Astrocyte (in vitro differentiated cells and primary cell): ENCODE data around the gene ATXN1. TPM values are rescaled to one million over a fixed set of nuclear protein-coding genes. Genes with fewer than 3 reads are reported as not detected.

Experiments
- DNase-seq: peaks from one replicate; pipeline ENCODE4 v3.0.0-alpha.2; 2010; ENCODE audit warnings: low read depth
- FAIRE-seq: peaks from 2 replicates; lab custom pipeline; 2011; peaks lifted over from hg19 to GRCh38; lab: Jason Lieb, UNC
- H2AFZ ChIP-seq: 2 replicates; pipeline ENCODE4 v1.6.0; 2012; ENCODE audit warnings: low read depth, low read length, inconsistent platforms
- H3K27ac ChIP-seq: 2 replicates; pipeline ENCODE4 v1.5.1; 2011; ENCODE audit warnings: low read depth, low read length, inconsistent platforms
- H3K27me3 ChIP-seq: 2 replicates; pipeline ENCODE4 v1.6.0; 2011; ENCODE audit warnings: low read length, inconsistent platforms; ENCODE audit not compliant: insufficient read depth
- H3K36me3 ChIP-seq: 2 replicates; pipeline ENCODE4 v1.5.1; 2011; ENCODE audit warnings: low read length, inconsistent platforms; ENCODE audit not compliant: insufficient read depth
- H3K4me1 ChIP-seq: 2 replicates; pipeline ENCODE4 v1.5.1; 2011; ENCODE audit warnings: low read length, inconsistent platforms; ENCODE audit not compliant: insufficient read depth
- H3K4me2 ChIP-seq: 2 replicates; pipeline ENCODE4 v1.6.0; 2012; ENCODE audit warnings: low read length, inconsistent platforms
- H3K4me3 ChIP-seq: 2 replicates; pipeline ENCODE4 v1.5.1; 2011; ENCODE audit warnings: low read depth, mild to moderate bottlenecking, low read length, inconsistent platforms; ENCODE audit not compliant: insufficient read depth
- H3K79me2 ChIP-seq: 2 replicates; pipeline ENCODE4 v1.6.0; 2012; ENCODE audit warnings: mild to moderate bottlenecking, low read length, inconsistent platforms; ENCODE audit not compliant: insufficient read depth
- H3K9ac ChIP-seq: 2 replicates; pipeline ENCODE4 v1.6.0; 2012; ENCODE audit warnings: mild to moderate bottlenecking, low read length, inconsistent platforms
- H3K9me3 ChIP-seq: 2 replicates; pipeline ENCODE4 v1.5.1; 2012; ENCODE audit warnings: low read depth, mild to moderate bottlenecking, low read length, inconsistent platforms; ENCODE audit not compliant: insufficient read depth
- H4K20me1 ChIP-seq: 2 replicates; pipeline ENCODE4 v1.6.0; 2012; ENCODE audit warnings: low read length, inconsistent platforms; ENCODE audit not compliant: insufficient read depth
- H3K27ac Mint-ChIP-seq: one replicate; pipeline ENCODE4 v1.8.0; 2021; ENCODE audit warnings: mild to moderate bottlenecking, mixed read lengths; ENCODE audit not compliant: unreplicated experiment
- H3K27me3 Mint-ChIP-seq: one replicate; pipeline ENCODE4 v1.8.0; 2021; ENCODE audit warnings: low read depth, mixed read lengths; ENCODE audit not compliant: unreplicated experiment
- H3K36me3 Mint-ChIP-seq: one replicate; pipeline ENCODE4 v1.8.0; 2021; ENCODE audit warnings: low read depth, mixed read lengths; ENCODE audit not compliant: unreplicated experiment
- H3K4me1 Mint-ChIP-seq: one replicate; pipeline ENCODE4 v1.8.0; 2021; ENCODE audit warnings: low read depth, mixed read lengths; ENCODE audit not compliant: unreplicated experiment
- H3K4me3 Mint-ChIP-seq: one replicate; pipeline ENCODE4 v1.8.0; 2021; ENCODE audit warnings: mild to moderate bottlenecking, moderate library complexity, mixed read lengths; ENCODE audit not compliant: unreplicated experiment
- H3K9me3 Mint-ChIP-seq: one replicate; pipeline ENCODE4 v1.8.0; 2021; ENCODE audit warnings: mild to moderate bottlenecking, mixed read lengths; ENCODE audit not compliant: unreplicated experiment
- EZH2 ChIP-seq: IDR thresholded peaks from 2 replicates; pipeline ENCODE4 v1.6.1; 2012; ENCODE audit warnings: mild to moderate bottlenecking, low read length, inconsistent platforms; ENCODE audit not compliant: insufficient read depth
- total RNA-seq: library from RNA; stranded (reverse); gene quantifications from 2 replicates; pipeline ENCODE4 v1.2.1, GENCODE V29; 2021
- TF ChIP-seq, protein P1 (sequence below): IDR thresholded peaks from 2 replicates; pipeline ENCODE4 v1.5.1; 2011; ENCODE audit warnings: low read depth, mild to moderate bottlenecking, inconsistent platforms, low read length, moderate library complexity; ENCODE audit not compliant: insufficient read depth

The ATXN1 gene
- total RNA-seq, 1 donor from 2014 or later: 70.9 TPM

GRCh38 chr6:16649890-16650289, 111.4 kb downstream of the ATXN1 start:
- Mint-ChIP-seq H3K27me3 (no peaks in the 10 kb centered on the region), H3K36me3 (peaks cover 32% of the 10 kb centered on the region), H3K4me1 (peaks cover 7% of the 10 kb centered on the region), H3K9me3 (no peaks in the 10 kb centered on the region), H3K4me3 (no peak overlapping the region), H3K27ac (no peak overlapping the region)
- peaks cover 48% of the 10 kb centered on the region for H4K20me1 ChIP-seq
- no peak for TF ChIP-seq EZH2
- TF ChIP-seq, protein P1, sequence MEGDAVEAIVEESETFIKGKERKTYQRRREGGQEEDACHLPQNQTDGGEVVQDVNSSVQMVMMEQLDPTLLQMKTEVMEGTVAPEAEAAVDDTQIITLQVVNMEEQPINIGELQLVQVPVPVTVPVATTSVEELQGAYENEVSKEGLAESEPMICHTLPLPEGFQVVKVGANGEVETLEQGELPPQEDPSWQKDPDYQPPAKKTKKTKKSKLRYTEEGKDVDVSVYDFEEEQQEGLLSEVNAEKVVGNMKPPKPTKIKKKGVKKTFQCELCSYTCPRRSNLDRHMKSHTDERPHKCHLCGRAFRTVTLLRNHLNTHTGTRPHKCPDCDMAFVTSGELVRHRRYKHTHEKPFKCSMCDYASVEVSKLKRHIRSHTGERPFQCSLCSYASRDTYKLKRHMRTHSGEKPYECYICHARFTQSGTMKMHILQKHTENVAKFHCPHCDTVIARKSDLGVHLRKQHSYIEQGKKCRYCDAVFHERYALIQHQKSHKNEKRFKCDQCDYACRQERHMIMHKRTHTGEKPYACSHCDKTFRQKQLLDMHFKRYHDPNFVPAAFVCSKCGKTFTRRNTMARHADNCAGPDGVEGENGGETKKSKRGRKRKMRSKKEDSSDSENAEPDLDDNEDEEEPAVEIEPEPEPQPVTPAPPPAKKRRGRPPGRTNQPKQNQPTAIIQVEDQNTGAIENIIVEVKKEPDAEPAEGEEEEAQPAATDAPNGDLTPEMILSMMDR: no peak
- no peaks in the 10 kb centered on the region for H3K4me1 ChIP-seq
- H3K27me3 ChIP-seq: no peaks in the 10 kb centered on the region
- no peak overlapping the region for H3K27ac ChIP-seq
- H3K4me2 ChIP-seq: no peak overlapping the region
- no peak overlapping the region for H2AFZ ChIP-seq
- H3K9ac ChIP-seq: no peak overlapping the region
- FAIRE-seq (no peak), DNase-seq (no peak)
- no peaks in the 10 kb centered on the region for H3K9me3 ChIP-seq
- H3K4me3 ChIP-seq: no peak overlapping the region
- peaks cover 4% of the 10 kb centered on the region for H3K79me2 ChIP-seq
- H3K36me3 ChIP-seq: peaks cover 12% of the 10 kb centered on the region

GRCh38 chr6:16649241-16649640, 112.0 kb downstream of the ATXN1 start:
- DNase-seq (no peak), FAIRE-seq (no peak)
- no peak overlapping the region for H3K9ac ChIP-seq
- H3K27me3 ChIP-seq: no peaks in the 10 kb centered on the region
- H3K4me2 ChIP-seq: no peak overlapping the region
- Mint-ChIP-seq H3K4me3 (no peak overlapping the region), H3K4me1 (peaks cover 7% of the 10 kb centered on the region), H3K27ac (no peak overlapping the region), H3K36me3 (peaks cover 32% of the 10 kb centered on the region), H3K9me3 (no peaks in the 10 kb centered on the region), H3K27me3 (no peaks in the 10 kb centered on the region)
- H3K27ac ChIP-seq: no peak overlapping the region
- H3K79me2 ChIP-seq: peaks cover 4% of the 10 kb centered on the region
- no peak overlapping the region for H3K4me3 ChIP-seq
- H2AFZ ChIP-seq: no peak overlapping the region
- peaks cover 8% of the 10 kb centered on the region for H3K36me3 ChIP-seq
- no peaks in the 10 kb centered on the region for H3K4me1 ChIP-seq
- H4K20me1 ChIP-seq: peaks cover 46% of the 10 kb centered on the region
- no peaks in the 10 kb centered on the region for H3K9me3 ChIP-seq
- TF ChIP-seq, protein P1: no peak
- no peak for TF ChIP-seq EZH2

DNA sequence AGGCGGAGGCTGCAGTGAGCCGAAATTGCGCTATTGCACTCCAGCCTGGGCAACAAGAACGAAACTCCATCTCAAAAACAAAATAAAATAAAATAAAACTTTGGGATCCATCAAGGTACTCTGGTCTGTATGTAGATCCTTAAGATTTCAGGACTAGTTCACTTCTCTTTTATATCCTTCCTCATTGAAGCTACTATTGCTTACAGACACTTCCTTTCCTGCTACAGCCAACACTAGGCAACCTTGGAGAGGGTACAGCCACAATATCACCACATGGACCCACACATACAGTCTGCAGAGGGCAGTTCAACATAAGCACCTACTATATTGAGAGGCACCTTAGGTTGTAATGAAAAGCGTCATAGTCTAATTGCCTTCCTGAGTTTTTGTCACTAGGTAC, 113.3 kb downstream of the ATXN1 start:
- Histone ChIP-seq H3K4me1 (no peaks in the 10 kb centered on the region), H3K79me2 (peaks cover 4% of the 10 kb centered on the region), H3K9ac (no peak overlapping the region), H3K27ac (no peak overlapping the region), H3K36me3 (peaks cover 5% of the 10 kb centered on the region), H3K9me3 (no peaks in the 10 kb centered on the region), H2AFZ (no peak overlapping the region), H3K4me2 (no peak overlapping the region), H3K4me3 (no peak overlapping the region), H3K27me3 (no peaks in the 10 kb centered on the region), H4K20me1 (peaks cover 35% of the 10 kb centered on the region)
- H3K27me3 Mint-ChIP-seq: no peaks in the 10 kb centered on the region
- H3K4me1 Mint-ChIP-seq: peaks cover 3% of the 10 kb centered on the region
- peaks cover 32% of the 10 kb centered on the region for H3K36me3 Mint-ChIP-seq
- FAIRE-seq: no peak
- TF ChIP-seq, protein P1: no peak
- TF ChIP-seq EZH2: no peak
- no peak overlapping the region for H3K4me3 Mint-ChIP-seq
- DNase-seq: no peak
- H3K27ac Mint-ChIP-seq: no peak overlapping the region
- no peaks in the 10 kb centered on the region for H3K9me3 Mint-ChIP-seq
